ENCODE measurements around the gene IQCH.

The IQCH gene

GRCh38 chr15:67512140-67512539 lies 257.6 kb downstream of the IQCH start:
- FAIRE-seq (peak; percentile 24), DNase-seq (ENCODE audit: insufficient read length) (no peak)
- TF ChIP-seq POLR2A (IDR thresholded peaks at IDR 0.05; ENCODE audit: low read depth, low read length) (no peak), TAF1 (IDR thresholded peaks at IDR 0.05; ENCODE audit: borderline replicate concordance, low read depth, low read length) (no peak), POLR2AphosphoS5 (IDR thresholded peaks at IDR 0.05; ENCODE audit: low read depth, low read length) (no peak)

- FAIRE-seq (no peak), DNase-seq (ENCODE audit: insufficient read length) (no peak)
- no peak for TF ChIP-seq POLR2A (IDR thresholded peaks at IDR 0.05; ENCODE audit: low read depth, low read length)
- TF ChIP-seq POLR2AphosphoS5 (IDR thresholded peaks at IDR 0.05; ENCODE audit: low read depth, low read length): no peak
- TF ChIP-seq TAF1 (IDR thresholded peaks at IDR 0.05; ENCODE audit: borderline replicate concordance, low read depth, low read length): no peak
These were observed 258.5 kb downstream of the IQCH start for GRCh38 chr15:67512933-67513714.

DNA sequence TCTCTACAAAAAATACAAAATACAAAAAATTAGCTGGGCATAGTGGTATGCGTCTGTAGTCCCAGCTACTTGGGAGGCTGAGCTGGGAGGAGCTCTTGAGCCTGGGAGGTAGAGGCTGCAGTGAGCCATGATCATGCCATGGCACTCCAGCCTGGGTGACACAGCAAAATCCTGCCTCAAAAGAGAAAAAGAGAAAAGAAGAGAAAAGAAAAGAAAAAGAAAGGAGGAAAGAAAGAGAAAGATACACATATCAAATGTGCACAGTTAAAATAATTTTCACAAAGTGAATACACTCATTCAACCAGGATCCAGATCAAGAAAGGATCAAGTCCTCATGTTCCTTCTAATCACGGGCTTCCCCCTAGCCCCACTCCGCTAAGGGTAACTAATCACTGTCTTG lies 260.5 kb downstream of the IQCH start:
- FAIRE-seq: no peak
- no peak for DNase-seq (ENCODE audit: insufficient read length)

DNA sequence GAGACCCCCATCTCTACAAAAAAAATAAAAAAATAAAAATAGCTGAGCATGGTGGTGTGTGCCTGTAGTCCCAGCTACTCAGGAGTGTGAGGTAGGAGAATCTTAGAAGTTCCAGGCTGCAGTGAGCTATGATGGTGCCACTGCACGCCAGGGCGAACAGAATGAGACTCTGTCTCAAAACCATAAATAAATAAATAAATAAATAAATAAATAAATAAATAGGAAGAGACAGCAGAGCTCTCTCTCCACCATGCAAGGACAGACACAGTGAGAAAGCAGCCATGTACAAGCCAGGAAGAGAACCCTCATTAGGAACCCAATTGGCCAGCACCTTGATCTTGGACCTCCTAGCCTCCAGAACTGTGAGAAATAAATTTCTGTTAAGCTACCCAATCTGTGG lies 261.0 kb downstream of the IQCH start:
- DNase-seq (ENCODE audit: insufficient read length) (no peak), FAIRE-seq (no peak)
- TF ChIP-seq POLR2A (IDR thresholded peaks at IDR 0.05; ENCODE audit: low read depth, low read length) (no peak), POLR2AphosphoS5 (IDR thresholded peaks at IDR 0.05; ENCODE audit: low read depth, low read length) (no peak), TAF1 (IDR thresholded peaks at IDR 0.05; ENCODE audit: borderline replicate concordance, low read depth, low read length) (no peak)

More for the DNA sequence above, 260.5 kb downstream of the IQCH start:
- TF ChIP-seq POLR2A (IDR thresholded peaks at IDR 0.05; ENCODE audit: low read depth, low read length): no peak
- TF ChIP-seq POLR2AphosphoS5 (IDR thresholded peaks at IDR 0.05; ENCODE audit: low read depth, low read length): no peak
- no peak for TF ChIP-seq TAF1 (IDR thresholded peaks at IDR 0.05; ENCODE audit: borderline replicate concordance, low read depth, low read length)

GRCh38 chr15:67520321-67521028 lies 265.9 kb downstream of the IQCH start:
- TF ChIP-seq POLR2A (IDR thresholded peaks at IDR 0.05; ENCODE audit: low read depth, low read length): no peak
- no peak for TF ChIP-seq TAF1 (IDR thresholded peaks at IDR 0.05; ENCODE audit: borderline replicate concordance, low read depth, low read length)
- TF ChIP-seq POLR2AphosphoS5 (IDR thresholded peaks at IDR 0.05; ENCODE audit: low read depth, low read length): no peak
- DNase-seq (ENCODE audit: insufficient read length) (peak; percentile 18), FAIRE-seq (peak; percentile 88)

DNA sequence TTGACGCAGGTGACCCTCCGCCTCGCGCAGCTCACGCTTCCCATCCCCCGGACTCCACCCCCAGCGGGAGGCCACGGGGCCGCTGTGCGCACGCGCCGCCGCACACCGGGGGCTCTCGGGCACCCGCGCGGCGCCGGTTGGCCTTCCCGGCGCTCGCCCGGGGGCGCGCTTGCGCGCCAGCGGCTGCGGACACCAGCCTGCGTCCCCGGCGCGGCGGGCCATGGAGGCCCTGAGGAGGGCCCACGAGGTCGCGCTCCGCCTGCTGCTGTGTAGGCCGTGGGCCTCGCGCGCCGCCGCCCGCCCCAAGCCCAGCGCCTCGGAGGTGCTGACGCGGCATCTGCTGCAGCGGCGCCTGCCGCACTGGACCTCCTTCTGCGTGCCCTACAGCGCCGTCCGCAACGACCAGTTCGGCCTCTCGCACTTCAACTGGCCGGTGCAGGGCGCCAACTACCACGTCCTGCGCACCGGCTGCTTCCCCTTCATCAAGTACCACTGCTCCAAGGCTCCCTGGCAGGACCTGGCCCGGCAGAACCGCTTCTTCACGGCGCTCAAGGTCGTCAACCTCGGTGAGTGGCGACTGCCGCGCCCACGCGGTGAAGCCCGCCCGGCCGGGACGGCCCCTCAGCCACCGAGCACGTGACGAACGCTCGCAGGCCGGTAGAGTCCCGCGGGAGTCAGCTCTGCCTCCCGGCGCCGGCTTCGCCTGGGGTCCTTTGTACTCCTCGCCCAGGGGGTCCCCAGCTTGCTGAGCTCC lies 266.6 kb downstream of the IQCH start, which contains the start of gene C15orf61:
Gene C15orf61 (plus strand): TSS at position 103 of the 754 bp plus-strand sequence. CDS start 118 bp downstream, at position 221.
- DNase-seq (ENCODE audit: insufficient read length): peak; percentile 85
- no peak for FAIRE-seq
- peak; percentile 84; the same call in 1 of the 2 replicates for TF ChIP-seq POLR2A (IDR thresholded peaks at IDR 0.05; ENCODE audit: low read depth, low read length)
- peak; percentile 24; the same call in 1 of the 2 replicates for TF ChIP-seq TAF1 (IDR thresholded peaks at IDR 0.05; ENCODE audit: borderline replicate concordance, low read depth, low read length)
- TF ChIP-seq POLR2AphosphoS5 (IDR thresholded peaks at IDR 0.05; ENCODE audit: low read depth, low read length): peak; percentile 86

- TF ChIP-seq POLR2A (IDR thresholded peaks at IDR 0.05; ENCODE audit: low read depth, low read length) (no peak), TAF1 (IDR thresholded peaks at IDR 0.05; ENCODE audit: borderline replicate concordance, low read depth, low read length) (no peak), POLR2AphosphoS5 (IDR thresholded peaks at IDR 0.05; ENCODE audit: low read depth, low read length) (no peak)
- FAIRE-seq (no peak), DNase-seq (ENCODE audit: insufficient read length) (no peak)
These were observed 267.4 kb downstream of the IQCH start for GRCh38 chr15:67521783-67522568.

DNA sequence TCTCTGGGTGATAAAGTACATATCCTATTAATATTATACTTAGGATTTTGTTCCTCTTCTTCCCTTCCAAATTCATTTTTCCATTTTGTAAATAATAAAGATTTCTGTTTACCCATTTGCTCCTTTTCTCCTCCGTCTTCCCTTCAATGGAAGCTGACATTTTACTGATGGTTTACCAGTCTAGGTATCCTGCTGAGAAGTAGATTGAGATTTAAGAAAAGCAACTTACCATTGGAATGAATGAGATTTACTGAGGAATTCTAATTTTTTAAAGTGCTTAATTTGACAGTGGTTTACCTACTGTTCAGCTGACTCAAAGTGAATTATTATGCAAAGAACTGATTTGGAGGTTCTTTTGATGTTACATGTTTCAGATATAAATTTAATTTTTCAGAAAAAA lies 268.7 kb downstream of the IQCH start:
- FAIRE-seq (no peak), DNase-seq (ENCODE audit: insufficient read length) (no peak)
- TF ChIP-seq POLR2A (IDR thresholded peaks at IDR 0.05; ENCODE audit: low read depth, low read length) (no peak), POLR2AphosphoS5 (IDR thresholded peaks at IDR 0.05; ENCODE audit: low read depth, low read length) (no peak), TAF1 (IDR thresholded peaks at IDR 0.05; ENCODE audit: borderline replicate concordance, low read depth, low read length) (no peak)

GRCh38 chr15:67524235-67524634 lies 269.6 kb downstream of the IQCH start:
- FAIRE-seq (no peak), DNase-seq (ENCODE audit: insufficient read length) (no peak)
- TF ChIP-seq POLR2A (IDR thresholded peaks at IDR 0.05; ENCODE audit: low read depth, low read length): no peak
- no peak for TF ChIP-seq POLR2AphosphoS5 (IDR thresholded peaks at IDR 0.05; ENCODE audit: low read depth, low read length)
- TF ChIP-seq TAF1 (IDR thresholded peaks at IDR 0.05; ENCODE audit: borderline replicate concordance, low read depth, low read length): no peak

- no peak for FAIRE-seq
- DNase-seq (ENCODE audit: insufficient read length): no peak
- TF ChIP-seq POLR2AphosphoS5 (IDR thresholded peaks at IDR 0.05; ENCODE audit: low read depth, low read length) (no peak), POLR2A (IDR thresholded peaks at IDR 0.05; ENCODE audit: low read depth, low read length) (no peak), TAF1 (IDR thresholded peaks at IDR 0.05; ENCODE audit: borderline replicate concordance, low read depth, low read length) (no peak)
These were observed 273.9 kb downstream of the IQCH start for GRCh38 chr15:67528513-67528912.
